GM23338 (cell line): ENCODE data around the gene CDH23. TPM values are rescaled to one million over a fixed set of nuclear protein-coding genes. Genes with fewer than 3 reads are reported as not detected.

Experiments
- EZH2 ChIP-seq: fragments of 200-600 bp; sonication (generic); IDR thresholded peaks from one replicate; pipeline ENCODE4 v1.8.0; 2017; ENCODE audit warnings: antibody characterized with exemption, mild to moderate bottlenecking, low read depth; ENCODE audit not compliant: unreplicated experiment
- POLR2AphosphoS5 ChIP-seq: IDR thresholded peaks from 2 replicates; pipeline ENCODE4 v1.6.1; 2016; ENCODE audit warnings: antibody characterized with exemption, low read depth
- REST ChIP-seq: IDR thresholded peaks from one replicate; pipeline ENCODE4 v1.6.1; 2018; ENCODE audit warnings: antibody characterized with exemption; ENCODE audit not compliant: unreplicated experiment
- STAT1 ChIP-seq: IDR thresholded peaks from one replicate; pipeline ENCODE4 v1.6.1; 2016; ENCODE audit warnings: antibody characterized with exemption; ENCODE audit not compliant: unreplicated experiment
- ZNF114 ChIP-seq: fragments of 250-450 bp; sonication (Bioruptor Pico); IDR thresholded peaks from 2 replicates; pipeline ENCODE4 v1.5.0; 2020; ENCODE audit warnings: mild to moderate bottlenecking, moderate library complexity
- ZNF331 ChIP-seq: fragments of 250-450 bp; sonication (Bioruptor Pico); IDR thresholded peaks from 2 replicates; pipeline ENCODE4 v1.5.0; 2020; ENCODE audit warnings: low read depth, mild to moderate bottlenecking, moderate library complexity
- ZNF462 ChIP-seq: fragments of 250-450 bp; sonication (Bioruptor Pico); IDR thresholded peaks from 2 replicates; pipeline ENCODE4 v1.5.0; 2020; ENCODE audit warnings: mild to moderate bottlenecking, moderate library complexity
- polyA plus RNA-seq: library from polyadenylated mRNA; unstranded; fragments of >200 nt; fragmentation: Nextera tagmentation; extraction: Ambion mirVana; gene quantifications from 2 replicates; pipeline ENCODE4 v1.2.1, GENCODE V29; 2016
- total RNA-seq: library from RNA; depleted of rRNA; stranded (reverse); fragments of >200 nt; shearing (Covaris generic); gene quantifications from 2 replicates; pipeline ENCODE4 v1.2.3, GENCODE V29; 2014
- TF ChIP-seq, protein P1 (sequence below): IDR thresholded peaks from 2 replicates; pipeline ENCODE4 v1.6.1; 2016; ENCODE audit warnings: antibody characterized with exemption

CDH23 gene
- total and polyA plus RNA-seq, 2 experiments from 2014 or later: 0.95 to 4.3 TPM

- TF ChIP-seq ZNF462 (CRISPR knock-in tag): no peak
- TF ChIP-seq REST: no peak
- no peak for TF ChIP-seq ZNF331 (CRISPR knock-in tag)
- TF ChIP-seq EZH2: no peak
- TF ChIP-seq ZNF114: no peak
- no peak for TF ChIP-seq POLR2AphosphoS5
- TF ChIP-seq, protein P1, sequence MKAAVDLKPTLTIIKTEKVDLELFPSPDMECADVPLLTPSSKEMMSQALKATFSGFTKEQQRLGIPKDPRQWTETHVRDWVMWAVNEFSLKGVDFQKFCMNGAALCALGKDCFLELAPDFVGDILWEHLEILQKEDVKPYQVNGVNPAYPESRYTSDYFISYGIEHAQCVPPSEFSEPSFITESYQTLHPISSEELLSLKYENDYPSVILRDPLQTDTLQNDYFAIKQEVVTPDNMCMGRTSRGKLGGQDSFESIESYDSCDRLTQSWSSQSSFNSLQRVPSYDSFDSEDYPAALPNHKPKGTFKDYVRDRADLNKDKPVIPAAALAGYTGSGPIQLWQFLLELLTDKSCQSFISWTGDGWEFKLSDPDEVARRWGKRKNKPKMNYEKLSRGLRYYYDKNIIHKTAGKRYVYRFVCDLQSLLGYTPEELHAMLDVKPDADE: no peak
- TF ChIP-seq STAT1: no peak
Observed at GRCh38 chr10:71402005-71402404, 5.3 kb downstream of the CDH23 start (continued).
